Neuronal stem cell (in vitro differentiated cells): Measurements from ENCODE around the gene SSH3.

Experiments
- DNase-seq: peaks from one replicate; pipeline ENCODE4 v3.0.0-alpha.2; 2013; ENCODE audit warnings: low spot score
- H2AFZ ChIP-seq: one replicate; pipeline ENCODE4 v1.6.1; 2013; ENCODE audit warnings: mild to moderate bottlenecking, low read length, inconsistent platforms
- H2AK5ac ChIP-seq: 2 replicates; pipeline ENCODE4 v1.6.1; 2013; ENCODE audit warnings: low read depth, mild to moderate bottlenecking, inconsistent platforms, low read length, moderate library complexity, mixed read lengths
- H2BK120ac ChIP-seq: 2 replicates; pipeline ENCODE4 v1.6.1; 2013; ENCODE audit warnings: low read depth, mild to moderate bottlenecking, inconsistent platforms, low read length, moderate library complexity, mixed read lengths
- H2BK12ac ChIP-seq: one replicate; pipeline ENCODE4 v1.6.1; 2013; ENCODE audit warnings: low read length, inconsistent platforms
- H2BK15ac ChIP-seq: 2 replicates; pipeline ENCODE4 v1.6.1; 2013; ENCODE audit warnings: mild to moderate bottlenecking, low read length, inconsistent platforms, mixed read lengths
- H2BK5ac ChIP-seq: one replicate; pipeline ENCODE4 v1.6.1; 2013; ENCODE audit warnings: inconsistent platforms, mild to moderate bottlenecking, low read length, moderate library complexity
- H3K14ac ChIP-seq: one replicate; pipeline ENCODE4 v1.6.1; 2013; ENCODE audit warnings: low read length, inconsistent platforms
- H3K18ac ChIP-seq: 2 replicates; pipeline ENCODE4 v1.6.1; 2013; ENCODE audit warnings: low read length, inconsistent platforms
- H3K23ac ChIP-seq: 2 replicates; pipeline ENCODE4 v1.6.1; 2013; ENCODE audit warnings: low read depth, mild to moderate bottlenecking, mixed read lengths, low read length, inconsistent platforms; ENCODE audit not compliant: poor library complexity
- H3K27ac ChIP-seq: replicated peaks from 3 replicates; pipeline ENCODE4 v1.5.1; 2013; ENCODE audit warnings: low read length, inconsistent platforms
- H3K27me3 ChIP-seq, 3 experiments: 2 replicates each; pipeline ENCODE4 v1.6.1; 2013; ENCODE audit warnings: low read length in 3 of 3, mild to moderate bottlenecking in 2 of 3, inconsistent platforms in 1 of 3, low read depth in 1 of 3, mixed read lengths in 1 of 3, moderate library complexity in 1 of 3; ENCODE audit not compliant: control insufficient read depth in 3 of 3, insufficient read depth in 3 of 3
- H3K36me3 ChIP-seq, 2 donors: replicated peaks in 1 of 2; 2 replicates each; pipeline ENCODE4 v1.6.1; 2013; ENCODE audit warnings: low read length in 2 of 2; ENCODE audit not compliant: control insufficient read depth in 2 of 2, insufficient read depth in 2 of 2
- H3K4ac ChIP-seq: 2 replicates; pipeline ENCODE4 v1.6.1; 2013; ENCODE audit warnings: inconsistent platforms, mild to moderate bottlenecking, low read length, moderate library complexity
- H3K4me1 ChIP-seq, 2 donors: 1 replicate in 1 of 2; 2 replicates in 1 of 2; pipeline ENCODE4 v1.6.1; 2013; ENCODE audit warnings: low read length in 2 of 2, low read depth in 1 of 2; ENCODE audit not compliant: control insufficient read depth in 2 of 2, insufficient read depth in 1 of 2
- H3K4me2 ChIP-seq: one replicate; pipeline ENCODE4 v1.6.1; 2013; ENCODE audit warnings: mild to moderate bottlenecking, low read length, inconsistent platforms; ENCODE audit not compliant: insufficient read depth, poor library complexity, severe bottlenecking
- H3K4me3 ChIP-seq, 2 donors: 2 replicates each; pipeline ENCODE4 v1.5.1; 2013; ENCODE audit warnings: low read length in 2 of 2, mild to moderate bottlenecking in 2 of 2, inconsistent platforms in 1 of 2, moderate library complexity in 1 of 2
- H3K79me1 ChIP-seq: one replicate; pipeline ENCODE4 v1.6.1; 2013; ENCODE audit warnings: low read depth, mild to moderate bottlenecking, inconsistent platforms, low read length, moderate library complexity
- H3K9ac ChIP-seq: one replicate; pipeline ENCODE4 v1.6.1; 2013; ENCODE audit warnings: mild to moderate bottlenecking, low read depth, low read length, inconsistent platforms; ENCODE audit not compliant: poor library complexity
- H3K9me3 ChIP-seq, 2 donors: replicated peaks in 1 of 2; 2 replicates each; pipeline versions ENCODE3 to v1.6.1; 2013; ENCODE audit warnings: low read length in 2 of 2, mild to moderate bottlenecking in 2 of 2, inconsistent platforms in 1 of 2, low read depth in 1 of 2, mixed read lengths in 1 of 2, moderate library complexity in 1 of 2; ENCODE audit not compliant: control insufficient read depth in 2 of 2, insufficient read depth in 1 of 2
- H4K8ac ChIP-seq: one replicate; pipeline ENCODE4 v1.6.1; 2013; ENCODE audit warnings: low read depth, mild to moderate bottlenecking, inconsistent platforms, low read length, moderate library complexity
- H4K91ac ChIP-seq: one replicate; pipeline ENCODE4 v1.6.1; 2013; ENCODE audit warnings: low read length, low read depth, mild to moderate bottlenecking, inconsistent platforms; ENCODE audit not compliant: poor library complexity
- WGBS, 2 donors: extraction: QIAGEN DNeasy Blood & Tissue Kit; methylation state at CpG; one replicate each; pipeline ENCODE4 v1.1.7; 2013; ENCODE audit warnings: missing lambda C conversion rate in 2 of 2, mixed read lengths in 1 of 2; ENCODE audit not compliant: insufficient read length in 2 of 2, insufficient replicate concordance in 1 of 2; ENCODE audit errors: extremely low coverage in 2 of 2; 5-methylcytosine and 5-hydroxymethylcytosine counted together

The SSH3 gene

DNA sequence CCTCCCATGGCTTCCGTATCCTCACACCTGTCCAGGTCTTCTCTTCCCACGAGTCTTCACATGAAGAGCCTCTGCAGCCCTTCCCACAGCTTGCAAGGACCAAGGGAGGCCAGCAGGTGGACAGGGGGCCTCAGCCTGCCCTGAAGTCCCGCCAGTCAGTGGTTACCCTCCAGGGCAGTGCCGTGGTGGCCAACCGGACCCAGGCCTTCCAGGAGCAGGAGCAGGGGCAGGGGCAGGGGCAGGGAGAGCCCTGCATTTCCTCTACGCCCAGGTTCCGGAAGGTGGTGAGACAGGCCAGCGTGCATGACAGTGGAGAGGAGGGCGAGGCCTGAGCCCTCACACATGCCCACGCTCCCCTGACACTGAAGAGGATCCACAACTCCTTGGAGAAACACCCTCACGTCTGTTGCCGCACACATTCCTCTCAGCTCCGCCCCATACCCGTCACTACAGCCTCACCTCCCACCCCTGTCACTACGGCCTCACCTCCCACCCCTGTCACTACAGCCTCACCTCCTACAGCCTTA lies 8.3 kb downstream of the SSH3 start:
- Histone ChIP-seq H3K18ac (no peak overlapping the region), H3K79me1 (peaks cover 2% of the 10 kb centered on the region), H2BK12ac (peak overlapping the region; percentile 49), H3K27ac (no peak overlapping the region), H3K36me3 (no peaks in the 10 kb centered on the region), H2BK15ac (no peak overlapping the region), H2BK5ac (no peak overlapping the region), H3K4me2 (no peak overlapping the region), H4K8ac (no peak overlapping the region), H3K4ac (no peak overlapping the region), H2AFZ (no peak overlapping the region), H2BK120ac (no peak overlapping the region), H3K4me3 (no peak overlapping the region), H3K9me3 (peaks cover 0 to 2% of the 10 kb centered on the region in 2 donors), H3K4me1 (no peaks in the 10 kb centered on the region), H4K91ac (no peak overlapping the region), H3K14ac (no peak overlapping the region), H3K9ac (no peak overlapping the region), H2AK5ac (no peak overlapping the region), H3K27me3 (no peaks in the 10 kb centered on the region), H3K23ac (peak overlapping the region; percentile 92)
- no CpG with 5 or more reads among the region's 15 CpGs for WGBS, 2 donors
- DNase-seq, result no peak

DNA sequence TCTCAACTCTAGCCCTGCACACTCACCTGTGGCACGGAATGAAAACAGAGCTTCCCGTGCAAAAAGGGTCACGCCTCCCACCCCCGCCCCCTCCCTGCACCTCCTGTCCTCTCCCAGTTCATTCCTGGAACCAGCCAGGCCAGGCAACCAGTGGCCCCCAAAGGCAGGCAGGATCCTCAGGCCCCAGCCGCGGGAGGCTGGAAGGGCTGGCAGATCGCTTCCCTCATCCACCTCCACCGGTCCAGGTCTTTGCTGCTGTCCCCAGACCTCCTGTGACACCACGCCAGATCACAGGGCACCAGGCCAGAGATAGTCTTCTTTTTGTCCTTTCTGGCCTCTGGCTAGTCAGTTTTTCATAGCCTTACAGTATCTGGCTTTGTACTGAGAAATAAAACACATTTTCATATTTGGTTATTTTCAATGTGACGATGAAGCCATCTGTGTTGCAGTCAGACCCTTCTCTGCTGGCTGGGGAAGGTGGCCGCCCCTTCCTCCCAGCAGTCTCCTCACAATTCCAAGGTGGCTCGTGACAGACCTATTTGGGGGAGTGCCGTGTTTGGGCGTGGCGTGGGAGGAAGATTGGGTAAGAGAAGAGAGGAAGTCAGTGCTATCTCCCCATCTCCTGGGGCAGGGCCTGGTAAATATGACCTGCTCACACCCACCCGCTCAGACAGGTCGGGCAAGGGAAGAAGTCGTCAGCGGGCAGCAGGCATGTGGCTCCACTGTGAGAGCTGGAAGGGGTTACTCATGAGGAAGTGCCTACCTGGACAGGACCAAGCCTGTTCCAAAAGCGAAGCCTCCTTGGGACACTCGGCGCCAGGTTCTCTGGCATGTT lies 9.1 kb downstream of the SSH3 start:
- DNase-seq, result no peak
- no peak overlapping the region for H2BK15ac ChIP-seq

DNA sequence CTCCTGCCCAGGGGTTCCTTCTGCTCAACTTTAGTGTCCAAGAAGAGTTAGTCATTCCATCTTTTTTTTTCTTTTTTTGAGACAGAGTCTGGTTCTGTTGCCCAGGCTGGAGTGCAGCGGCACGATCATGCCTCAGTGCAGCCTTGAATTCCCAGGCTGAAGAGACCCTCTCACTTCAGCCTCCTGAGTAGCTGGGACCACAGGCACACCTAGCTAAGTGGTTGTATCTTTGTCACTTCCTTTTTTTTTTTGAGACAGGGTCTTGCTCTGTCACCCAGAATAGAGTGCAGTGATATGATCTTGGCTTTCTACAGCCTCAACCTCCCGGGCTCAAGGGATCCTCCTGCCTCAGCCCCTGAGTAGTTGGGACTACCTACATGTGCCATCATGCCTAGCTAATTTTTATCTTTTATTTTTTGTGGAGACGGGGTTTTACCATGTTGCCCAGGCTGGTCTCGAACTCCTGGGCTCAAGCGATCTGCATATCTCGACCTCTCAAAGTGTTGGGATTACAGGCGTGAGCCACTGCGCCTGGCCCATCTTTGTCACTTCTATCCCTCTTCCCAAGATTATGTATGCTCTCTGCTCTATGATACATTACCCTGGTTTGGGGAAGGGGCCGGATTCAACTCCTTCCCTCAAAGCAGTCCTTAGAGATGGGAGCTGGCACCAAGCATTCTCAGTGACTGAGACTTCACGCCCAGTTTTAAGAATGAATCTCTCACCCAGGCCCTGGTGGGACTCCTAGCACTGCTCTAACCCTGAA lies 10.0 kb downstream of the SSH3 start:
- Histone ChIP-seq H3K4me3 (no peak overlapping the region), H3K4ac (no peak overlapping the region), H3K9ac (no peak overlapping the region), H3K79me1 (peaks cover 2% of the 10 kb centered on the region), H3K14ac (no peak overlapping the region), H3K23ac (no peak overlapping the region), H3K4me2 (no peak overlapping the region), H2BK120ac (no peak overlapping the region), H2BK15ac (no peak overlapping the region), H2BK5ac (no peak overlapping the region), H3K4me1 (peaks cover under 1 to 4% of the 10 kb centered on the region in 2 donors), H3K9me3 (peaks cover 0 to 2% of the 10 kb centered on the region in 2 donors), H4K8ac (no peak overlapping the region), H4K91ac (no peak overlapping the region), H2AK5ac (no peak overlapping the region), H3K18ac (no peak overlapping the region), H2BK12ac (no peak overlapping the region), H3K36me3 (no peaks in the 10 kb centered on the region), H2AFZ (no peak overlapping the region), H3K27me3 (peaks cover 0 to 4% (median 0%) of the 10 kb centered on the region in 3 experiments), H3K27ac (no peak overlapping the region)
- no peak for DNase-seq
- no CpG with 5 or more reads among the region's 11 CpGs for WGBS, 2 donors

More for the DNA sequence above, 9.1 kb downstream of the SSH3 start:
- WGBS, 2 donors, result no CpG with 5 or more reads among the region's 22 CpGs
- Histone ChIP-seq H2AK5ac (no peak overlapping the region), H3K79me1 (peaks cover 2% of the 10 kb centered on the region), H3K4me2 (no peak overlapping the region), H3K14ac (no peak overlapping the region), H3K4me3 (peak overlapping the region in 1 of 2 donors; percentile 24), H3K36me3 (no peaks in the 10 kb centered on the region), H3K27ac (no peak overlapping the region), H3K9me3 (peaks cover 0 to 2% of the 10 kb centered on the region in 2 donors), H2BK120ac (no peak overlapping the region), H3K4me1 (no peaks in the 10 kb centered on the region), H2BK12ac (no peak overlapping the region), H3K4ac (no peak overlapping the region), H2BK5ac (no peak overlapping the region), H3K9ac (no peak overlapping the region), H4K91ac (no peak overlapping the region), H3K27me3 (no peaks in the 10 kb centered on the region), H3K18ac (no peak overlapping the region), H2AFZ (no peak overlapping the region), H4K8ac (no peak overlapping the region), H3K23ac (no peak overlapping the region)

DNA sequence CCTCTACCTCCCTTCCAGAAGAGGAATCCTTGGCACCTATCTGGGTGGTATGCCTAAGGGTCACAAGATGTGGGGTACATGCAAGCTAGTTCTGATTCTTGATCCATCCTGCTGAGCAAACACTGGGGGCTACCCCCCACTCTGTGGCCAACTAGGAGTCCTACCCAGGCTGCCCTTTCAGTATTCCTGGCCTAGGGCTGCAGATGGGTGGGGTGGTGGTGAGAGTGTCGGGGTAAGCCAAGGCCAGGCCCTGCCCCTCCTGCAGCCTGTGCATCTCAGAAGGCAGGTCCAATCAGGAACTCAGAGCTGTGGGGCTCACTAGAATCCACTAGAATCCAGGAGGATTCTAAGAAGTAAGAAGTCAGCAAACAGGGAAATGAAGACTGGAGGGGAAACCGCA lies 10.9 kb downstream of the SSH3 start:
- no peaks in the 10 kb centered on the region for H3K36me3 ChIP-seq
- no peak for DNase-seq
- H3K4ac ChIP-seq, result no peak overlapping the region
- H4K91ac ChIP-seq, result no peak overlapping the region
- peaks cover 0 to 9% (median 0%) of the 10 kb centered on the region in 3 experiments for H3K27me3 ChIP-seq
- no peak overlapping the region for H3K4me3 ChIP-seq
- no peak overlapping the region for H3K18ac ChIP-seq
- no peak overlapping the region for H2AFZ ChIP-seq
- no CpG with 5 or more reads among the region's 2 CpGs for WGBS, 2 donors
- H3K23ac ChIP-seq, result no peak overlapping the region
- H2BK12ac ChIP-seq, result no peak overlapping the region
- no peak overlapping the region for H3K9ac ChIP-seq
- H2BK15ac ChIP-seq, result no peak overlapping the region
- H2BK120ac ChIP-seq, result no peak overlapping the region
- no peak overlapping the region for H3K4me2 ChIP-seq
- H4K8ac ChIP-seq, result no peak overlapping the region
- no peak overlapping the region for H3K27ac ChIP-seq
- H3K9me3 ChIP-seq, result peaks cover 0 to 2% of the 10 kb centered on the region in 2 donors
- H2AK5ac ChIP-seq, result no peak overlapping the region
- H3K14ac ChIP-seq, result no peak overlapping the region
- H3K79me1 ChIP-seq, result peaks cover 2% of the 10 kb centered on the region
- no peak overlapping the region for H2BK5ac ChIP-seq
- H3K4me1 ChIP-seq, result peaks cover 3 to 5% of the 10 kb centered on the region in 2 donors
